ENCODE measurements around the gene PTPRA.

GRCh38 chr20:2866236-2866635 is 7.0 kb upstream of the PTPRA start:
- no peak for TF ChIP-seq POLR2A (IDR thresholded peaks at IDR 0.05)
- no peak for TF ChIP-seq CTCF (IDR thresholded peaks at IDR 0.05)
